Kidney glomerular epithelial cell (primary cell): ENCODE measurements around the gene FLAD1.

Source experiments
- DNase-seq: peaks from one replicate; lab custom pipeline; 2025; lab: John Stamatoyannopoulos, UW

The FLAD1 gene

GRCh38 chr1:154982897-154983648, at the start of gene FLAD1:
TSS of gene FLAD1 (plus strand) at chr1:154983344. CDS start at chr1:154983695, 351 bp downstream.
- peak; percentile 99 for DNase-seq

GRCh38 chr1:154934358-154934948, 48.7 kb upstream of the FLAD1 start:
- DNase-seq, result no peak

GRCh38 chr1:154935749-154936554, 47.2 kb upstream of the FLAD1 start:
- DNase-seq, result no peak

- DNase-seq, result peak; percentile 96
Observed at GRCh38 chr1:154936555-154937084, 46.5 kb upstream of the FLAD1 start, which contains the start of gene PMVK. TSS of gene PMVK (minus strand) at chr1:154936719. CDS start at chr1:154936685, 34 bp downstream.

- DNase-seq, result peak; percentile 96
Observed at GRCh38 chr1:154937085-154937987, 45.8 kb upstream of the FLAD1 start.

GRCh38 chr1:154937988-154938386, 45.2 kb upstream of the FLAD1 start:
- DNase-seq, result no peak

GRCh38 chr1:154938604-154939399, 44.3 kb upstream of the FLAD1 start:
- DNase-seq, result no peak

GRCh38 chr1:154940213-154940560, 43.0 kb upstream of the FLAD1 start:
- DNase-seq, result no peak

- DNase-seq, result no peak
Observed at GRCh38 chr1:154940651-154941194, 42.4 kb upstream of the FLAD1 start.

GRCh38 chr1:154941333-154942013, 41.7 kb upstream of the FLAD1 start:
- DNase-seq, result no peak

GRCh38 chr1:154943649-154944400, 39.3 kb upstream of the FLAD1 start:
- peak; percentile 17 for DNase-seq

GRCh38 chr1:154944401-154945159, 38.6 kb upstream of the FLAD1 start:
- no peak for DNase-seq

- no peak for DNase-seq
Observed at GRCh38 chr1:154945160-154945961, 37.8 kb upstream of the FLAD1 start.

- no peak for DNase-seq
Observed at GRCh38 chr1:154945962-154946850, 36.9 kb upstream of the FLAD1 start.

- DNase-seq, result no peak
Observed at GRCh38 chr1:154948079-154948478, 35.1 kb upstream of the FLAD1 start.

- no peak for DNase-seq
Observed at GRCh38 chr1:154951901-154952657, 31.1 kb upstream of the FLAD1 start.
